Hepatocyte (in vitro differentiated cells): ENCODE measurements around the gene UGP2. TPM values are rescaled to one million over a fixed set of nuclear protein-coding genes. Genes with fewer than 3 reads are reported as not detected.
A peak's percentile ranks its signal among the peaks of the same experiment; 100 is the strongest.

Source experiments
- DNase-seq: peaks from one replicate; pipeline ENCODE4 v3.0.0-alpha.2; 2016; ENCODE audit warnings: low spot score
- H2AFZ ChIP-seq: fragments of 200-600 bp; sonication (generic); 2 replicates; pipeline ENCODE4 v1.6.0; 2016; ENCODE audit warnings: antibody characterized with exemption, mild to moderate bottlenecking
- H3K27ac ChIP-seq: fragments of 200-600 bp; sonication (generic); 2 replicates; pipeline ENCODE4 v1.5.1; 2016; ENCODE audit warnings: mild to moderate bottlenecking
- H3K27me3 ChIP-seq: fragments of 200-600 bp; sonication (generic); 2 replicates; pipeline ENCODE4 v1.6.1; 2016
- H3K36me3 ChIP-seq: fragments of 200-600 bp; sonication (generic); replicated peaks from 2 replicates; pipeline ENCODE4 v1.5.1; 2016; ENCODE audit warnings: low read depth; ENCODE audit not compliant: insufficient read depth
- H3K4me1 ChIP-seq: fragments of 200-600 bp; sonication (generic); 2 replicates; pipeline ENCODE4 v1.5.1; 2016; ENCODE audit warnings: mild to moderate bottlenecking, moderate library complexity; ENCODE audit not compliant: insufficient read depth
- H3K4me2 ChIP-seq: fragments of 200-600 bp; sonication (generic); 2 replicates; pipeline ENCODE4 v1.6.0; 2016
- H3K4me3 ChIP-seq: fragments of 200-600 bp; sonication (generic); 2 replicates; pipeline ENCODE4 v1.5.1; 2016; ENCODE audit warnings: mild to moderate bottlenecking
- H3K79me2 ChIP-seq: fragments of 200-600 bp; sonication (generic); 2 replicates; pipeline ENCODE4 v1.6.0; 2017; ENCODE audit warnings: mild to moderate bottlenecking
- H3K9me2 ChIP-seq: fragments of 200-600 bp; sonication (generic); replicated peaks from 2 replicates; pipeline ENCODE4 v1.6.0; 2017; ENCODE audit warnings: mild to moderate bottlenecking; ENCODE audit not compliant: insufficient read depth
- H3K9me3 ChIP-seq: fragments of 200-600 bp; sonication (generic); 2 replicates; pipeline ENCODE4 v1.5.1; 2016; ENCODE audit warnings: low read depth, mild to moderate bottlenecking
- H4K20me1 ChIP-seq: fragments of 200-600 bp; sonication (generic); 2 replicates; pipeline ENCODE4 v1.6.0; 2016; ENCODE audit warnings: mild to moderate bottlenecking; ENCODE audit not compliant: insufficient read depth, poor library complexity, severe bottlenecking
- EZH2 ChIP-seq: fragments of 200-600 bp; sonication (generic); IDR thresholded peaks from 2 replicates; pipeline ENCODE4 v1.6.1; 2016; ENCODE audit warnings: antibody characterized with exemption, mild to moderate bottlenecking, borderline replicate concordance
- EZH2phosphoT487 ChIP-seq: fragments of 200-600 bp; sonication (generic); IDR thresholded peaks from one replicate; pipeline ENCODE4 v1.6.1; 2018; ENCODE audit warnings: antibody characterized with exemption, mild to moderate bottlenecking, low read depth, moderate library complexity; ENCODE audit not compliant: unreplicated experiment, severe bottlenecking
- WGBS: methylation state at CpG from one replicate; pipeline ENCODE4 v1.1.6; 2016; ENCODE audit warnings: low lambda C conversion rate; ENCODE audit errors: missing lambda C conversion rate; 5-methylcytosine and 5-hydroxymethylcytosine counted together
- polyA plus RNA-seq: library from polyadenylated mRNA; unstranded; fragments of >200 nt; fragmentation: Nextera tagmentation; extraction: Ambion mirVana; gene quantifications from 2 replicates; pipeline ENCODE4 v1.2.1, GENCODE V29; 2016
- total RNA-seq: library from RNA; depleted of rRNA; stranded (reverse); fragments of >200 nt; gene quantifications from 2 replicates; pipeline ENCODE4 v1.2.3, GENCODE V29; 2014
- TF ChIP-seq, protein P1 (sequence below): fragments of 200-600 bp; sonication (generic); IDR thresholded peaks from 2 replicates; pipeline ENCODE4 v1.5.1; 2016; ENCODE audit warnings: antibody characterized with exemption, mild to moderate bottlenecking; ENCODE audit not compliant: poor library complexity

Gene UGP2
- total and polyA plus RNA-seq, 2 experiments from 2014 or later, result 273 to 322 TPM

- H3K27ac ChIP-seq, result peak overlapping the region; percentile 97
- no peaks in the 10 kb centered on the region for H3K27me3 ChIP-seq
- TF ChIP-seq, protein P1, sequence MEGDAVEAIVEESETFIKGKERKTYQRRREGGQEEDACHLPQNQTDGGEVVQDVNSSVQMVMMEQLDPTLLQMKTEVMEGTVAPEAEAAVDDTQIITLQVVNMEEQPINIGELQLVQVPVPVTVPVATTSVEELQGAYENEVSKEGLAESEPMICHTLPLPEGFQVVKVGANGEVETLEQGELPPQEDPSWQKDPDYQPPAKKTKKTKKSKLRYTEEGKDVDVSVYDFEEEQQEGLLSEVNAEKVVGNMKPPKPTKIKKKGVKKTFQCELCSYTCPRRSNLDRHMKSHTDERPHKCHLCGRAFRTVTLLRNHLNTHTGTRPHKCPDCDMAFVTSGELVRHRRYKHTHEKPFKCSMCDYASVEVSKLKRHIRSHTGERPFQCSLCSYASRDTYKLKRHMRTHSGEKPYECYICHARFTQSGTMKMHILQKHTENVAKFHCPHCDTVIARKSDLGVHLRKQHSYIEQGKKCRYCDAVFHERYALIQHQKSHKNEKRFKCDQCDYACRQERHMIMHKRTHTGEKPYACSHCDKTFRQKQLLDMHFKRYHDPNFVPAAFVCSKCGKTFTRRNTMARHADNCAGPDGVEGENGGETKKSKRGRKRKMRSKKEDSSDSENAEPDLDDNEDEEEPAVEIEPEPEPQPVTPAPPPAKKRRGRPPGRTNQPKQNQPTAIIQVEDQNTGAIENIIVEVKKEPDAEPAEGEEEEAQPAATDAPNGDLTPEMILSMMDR, result no peak
- no peak for TF ChIP-seq EZH2
- no peak for TF ChIP-seq EZH2phosphoT487
- H3K36me3 ChIP-seq, result no peaks in the 10 kb centered on the region
- peak overlapping the region; percentile 74 for H3K4me2 ChIP-seq
- H4K20me1 ChIP-seq, result peaks cover 12% of the 10 kb centered on the region
- peaks cover 35% of the 10 kb centered on the region for H3K4me1 ChIP-seq
- 16% methylated on average over 8 of the region's 8 CpGs for WGBS
- no peaks in the 10 kb centered on the region for H3K9me2 ChIP-seq
- H3K9me3 ChIP-seq, result no peaks in the 10 kb centered on the region
- no peak for DNase-seq
- peak overlapping the region; percentile 12 for H2AFZ ChIP-seq
- H3K79me2 ChIP-seq, result peaks cover 56% of the 10 kb centered on the region
- H3K4me3 ChIP-seq, result peak overlapping the region; percentile 59
Measured at GRCh38 chr2:63843093-63843492, 1.4 kb downstream of the UGP2 start.

DNA sequence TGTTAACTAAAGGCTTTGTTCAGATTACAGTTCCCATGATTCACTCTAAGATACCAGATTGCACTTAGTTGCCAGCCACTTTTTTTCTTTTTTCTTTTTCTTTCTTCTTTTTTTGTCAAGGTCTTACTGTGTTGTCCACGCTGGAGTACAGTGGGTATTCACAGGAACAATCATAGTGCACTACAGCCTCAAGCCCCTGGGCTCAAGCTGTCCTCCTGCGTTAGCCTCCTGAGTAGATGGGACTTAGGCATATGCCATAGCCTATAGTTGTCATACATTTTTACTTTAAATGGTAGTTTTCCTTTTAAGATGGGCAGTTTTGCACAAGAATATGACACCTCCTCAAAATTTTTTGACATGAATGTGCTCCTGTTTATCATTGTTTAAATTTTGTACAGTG lies 2.1 kb downstream of the UGP2 start:
- H3K4me1 ChIP-seq, result peaks cover 35% of the 10 kb centered on the region
- 71% methylated on average over 2 of the region's 2 CpGs for WGBS
- DNase-seq, result no peak

DNA sequence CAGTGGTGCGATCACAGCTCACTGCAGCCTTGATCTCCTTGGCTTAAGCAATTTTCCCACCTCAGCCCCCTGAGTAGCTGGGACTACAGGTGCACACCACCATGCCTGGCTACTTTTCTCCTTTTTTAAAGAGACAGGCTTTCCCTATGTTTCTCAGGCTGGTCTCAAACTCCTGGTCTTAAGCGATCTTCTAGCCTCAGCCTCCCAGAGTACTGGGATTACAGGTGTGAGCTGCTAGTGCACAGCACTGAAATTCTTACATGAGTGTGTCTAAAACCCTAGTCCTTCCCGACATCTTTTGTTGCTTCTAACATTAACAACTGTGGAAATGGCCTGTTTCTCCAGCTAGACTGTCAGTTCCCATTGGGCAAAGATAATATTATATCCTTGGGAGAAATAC lies 2.9 kb downstream of the UGP2 start:
- Histone ChIP-seq H3K9me2 (no peaks in the 10 kb centered on the region), H3K36me3 (no peaks in the 10 kb centered on the region), H3K9me3 (no peaks in the 10 kb centered on the region), H3K27me3 (no peaks in the 10 kb centered on the region), H4K20me1 (peaks cover 12% of the 10 kb centered on the region), H3K4me1 (peaks cover 40% of the 10 kb centered on the region), H3K27ac (peak overlapping the region; percentile 97), H3K4me3 (peak overlapping the region; percentile 59), H3K4me2 (peak overlapping the region; percentile 74), H3K79me2 (peaks cover 72% of the 10 kb centered on the region), H2AFZ (no peak overlapping the region)
- 62% methylated on average over 3 of the region's 3 CpGs for WGBS
- no peak for DNase-seq
- TF ChIP-seq EZH2phosphoT487, result no peak
- TF ChIP-seq, protein P1, result no peak
- TF ChIP-seq EZH2, result no peak

More for the DNA sequence above, 2.1 kb downstream of the UGP2 start:
- H3K9me2 ChIP-seq, result no peaks in the 10 kb centered on the region
- H2AFZ ChIP-seq, result no peak overlapping the region
- H3K79me2 ChIP-seq, result peaks cover 63% of the 10 kb centered on the region
- H3K9me3 ChIP-seq, result no peaks in the 10 kb centered on the region
- H3K4me2 ChIP-seq, result peak overlapping the region; percentile 74
- H4K20me1 ChIP-seq, result peaks cover 12% of the 10 kb centered on the region
- TF ChIP-seq EZH2phosphoT487 (no peak), EZH2 (no peak)
- TF ChIP-seq, protein P1, result no peak
- peak overlapping the region; percentile 59 for H3K4me3 ChIP-seq
- no peaks in the 10 kb centered on the region for H3K27me3 ChIP-seq
- no peaks in the 10 kb centered on the region for H3K36me3 ChIP-seq
- H3K27ac ChIP-seq, result peak overlapping the region; percentile 97
